Natural killer cell (primary cell): ENCODE results near the gene DACT1. TPM values are rescaled to one million over a fixed set of nuclear protein-coding genes. Genes with fewer than 3 reads are reported as not detected.

Source experiments
- ATAC-seq, 3 donors: fragments of 150-1000 bp in 2 of 3; fragments of 200-7000 bp in 1 of 3; cut with Tn5 transposase; 1 replicate in 1 of 3; 2 replicates in 2 of 3; pipeline ENCODE4 v1.10.0; 2021; ENCODE audit warnings: mild to moderate bottlenecking in 2 of 3, moderate library complexity in 2 of 3
- DNase-seq, 2 donors: peaks; one replicate each; pipeline versions ENCODE4 v3.0.0 to v3.0.0-alpha.2; 2013 to 2021; ENCODE audit warnings: mixed read lengths in 1 of 2
- H3K27ac ChIP-seq: one replicate; pipeline ENCODE4 v1.5.1; 2013; ENCODE audit warnings: mild to moderate bottlenecking, low read length
- H3K27me3 ChIP-seq: one replicate; pipeline ENCODE4 v1.6.1; 2013; ENCODE audit warnings: low read length; ENCODE audit not compliant: control insufficient read depth, insufficient read depth
- H3K36me3 ChIP-seq: one replicate; pipeline ENCODE4 v1.6.1; 2013; ENCODE audit warnings: low read length; ENCODE audit not compliant: control insufficient read depth, insufficient read depth
- H3K4me1 ChIP-seq: one replicate; pipeline ENCODE4 v1.6.1; 2013; ENCODE audit warnings: low read length; ENCODE audit not compliant: control insufficient read depth, insufficient read depth
- H3K4me3 ChIP-seq: one replicate; pipeline ENCODE4 v1.5.1; 2013; ENCODE audit warnings: low read length
- H3K9me3 ChIP-seq: one replicate; pipeline ENCODE4 v1.6.1; 2013; ENCODE audit warnings: low read length; ENCODE audit not compliant: control insufficient read depth, insufficient read depth
- H3K27ac Mint-ChIP-seq, 2 donors: one replicate each; pipeline ENCODE4 v1.8.0; 2022; ENCODE audit warnings: mild to moderate bottlenecking in 2 of 2, mixed read lengths in 2 of 2, moderate library complexity in 1 of 2
- H3K27me3 Mint-ChIP-seq, 2 donors: one replicate each; pipeline ENCODE4 v1.8.0; 2022; ENCODE audit warnings: low read depth in 2 of 2, mixed read lengths in 2 of 2
- H3K36me3 Mint-ChIP-seq: one replicate; pipeline ENCODE4 v1.8.0; 2022; ENCODE audit warnings: mixed read lengths
- H3K4me1 Mint-ChIP-seq, 2 donors: one replicate each; pipeline ENCODE4 v1.8.0; 2022; ENCODE audit warnings: mixed read lengths in 2 of 2
- H3K4me3 Mint-ChIP-seq: one replicate; pipeline ENCODE4 v1.8.0; 2022; ENCODE audit warnings: mild to moderate bottlenecking, moderate library complexity, mixed read lengths
- H3K9me3 Mint-ChIP-seq, 2 donors: one replicate each; pipeline ENCODE4 v1.8.0; 2022; ENCODE audit warnings: mixed read lengths in 2 of 2
- WGBS: methylation state at CpG from one replicate; pipeline ENCODE4 v1.1.7; 2013; ENCODE audit warnings: missing lambda C conversion rate; ENCODE audit not compliant: insufficient coverage; 5-methylcytosine and 5-hydroxymethylcytosine counted together
- intact Hi-C: fragments of 100-400 bp; cut with micrococcal nuclease; formaldehyde crosslinking; loops from one replicate; pipeline ENCODE4 v1.14.2; 2022
- total RNA-seq, 4 donors: library from RNA; stranded (reverse); fragments of 120-200 nt in 1 of 4; gene quantifications; one replicate each; pipeline versions ENCODE4 v1.2.3 to v1.2.4, GENCODE V29; 2013 to 2022
- TF ChIP-seq, protein P1 (sequence below): fragments of 200-600 bp; IDR thresholded peaks from one replicate; pipeline ENCODE4 v1.8.0; 2022; ENCODE audit warnings: antibody characterized with exemption

The DACT1 gene
- total RNA-seq, 3 donors from 2014 or later (not counting 1 experiment from before 2014, with no cell fraction given): 0.20 to 0.45 (median 0.33) TPM

DNA sequence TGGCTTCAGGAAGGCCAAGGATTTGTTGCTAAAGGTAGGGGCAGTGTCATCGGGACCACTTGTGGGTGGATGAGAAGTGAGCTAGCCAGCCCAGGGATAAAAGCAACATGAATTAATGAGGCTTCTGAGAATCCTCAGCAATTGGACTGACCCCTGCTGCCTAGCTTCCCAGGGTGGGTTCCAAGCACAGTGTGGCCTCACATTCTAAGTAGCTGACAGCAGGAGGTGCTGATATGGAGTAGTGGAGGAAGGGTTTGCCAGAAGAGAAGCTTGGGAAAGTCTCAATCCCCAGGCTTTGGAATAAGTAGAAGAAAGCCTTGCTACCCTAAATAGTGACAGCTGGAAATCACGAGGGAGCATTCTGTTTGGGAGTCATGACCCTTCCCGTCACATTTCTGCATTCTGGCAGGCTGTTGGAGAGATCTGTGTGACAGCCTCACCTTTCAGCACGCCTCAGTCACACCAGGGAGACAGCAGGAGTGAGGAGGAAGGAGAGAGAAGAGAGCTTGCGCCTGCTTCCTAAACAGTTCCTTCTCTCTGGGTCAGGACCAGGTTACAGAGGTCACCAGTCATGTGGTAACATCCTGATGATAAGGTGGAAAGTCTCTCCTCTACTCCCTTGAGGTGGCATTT, 31.2 kb downstream of the DACT1 start:
- WGBS: 81% methylated on average over 5 of the region's 5 CpGs
- peaks cover 2 to 29% of the 10 kb centered on the region in 2 donors for H3K27me3 Mint-ChIP-seq
- no peak overlapping the region for H3K4me3 ChIP-seq
- TF ChIP-seq, protein P1, sequence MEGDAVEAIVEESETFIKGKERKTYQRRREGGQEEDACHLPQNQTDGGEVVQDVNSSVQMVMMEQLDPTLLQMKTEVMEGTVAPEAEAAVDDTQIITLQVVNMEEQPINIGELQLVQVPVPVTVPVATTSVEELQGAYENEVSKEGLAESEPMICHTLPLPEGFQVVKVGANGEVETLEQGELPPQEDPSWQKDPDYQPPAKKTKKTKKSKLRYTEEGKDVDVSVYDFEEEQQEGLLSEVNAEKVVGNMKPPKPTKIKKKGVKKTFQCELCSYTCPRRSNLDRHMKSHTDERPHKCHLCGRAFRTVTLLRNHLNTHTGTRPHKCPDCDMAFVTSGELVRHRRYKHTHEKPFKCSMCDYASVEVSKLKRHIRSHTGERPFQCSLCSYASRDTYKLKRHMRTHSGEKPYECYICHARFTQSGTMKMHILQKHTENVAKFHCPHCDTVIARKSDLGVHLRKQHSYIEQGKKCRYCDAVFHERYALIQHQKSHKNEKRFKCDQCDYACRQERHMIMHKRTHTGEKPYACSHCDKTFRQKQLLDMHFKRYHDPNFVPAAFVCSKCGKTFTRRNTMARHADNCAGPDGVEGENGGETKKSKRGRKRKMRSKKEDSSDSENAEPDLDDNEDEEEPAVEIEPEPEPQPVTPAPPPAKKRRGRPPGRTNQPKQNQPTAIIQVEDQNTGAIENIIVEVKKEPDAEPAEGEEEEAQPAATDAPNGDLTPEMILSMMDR: no peak
- no peak overlapping the region for H3K27ac Mint-ChIP-seq
- no peak overlapping the region for H3K4me3 Mint-ChIP-seq
- no peaks in the 10 kb centered on the region for H3K4me1 ChIP-seq
- no peak for ATAC-seq
- intact Hi-C loops: no loop called here
- no peaks in the 10 kb centered on the region for H3K4me1 Mint-ChIP-seq
- H3K36me3 Mint-ChIP-seq: no peaks in the 10 kb centered on the region
- no peaks in the 10 kb centered on the region for H3K9me3 ChIP-seq
- no peak overlapping the region for H3K27ac ChIP-seq
- H3K27me3 ChIP-seq: no peaks in the 10 kb centered on the region
- H3K9me3 Mint-ChIP-seq: no peaks in the 10 kb centered on the region
- no peaks in the 10 kb centered on the region for H3K36me3 ChIP-seq
- no peak for DNase-seq

DNA sequence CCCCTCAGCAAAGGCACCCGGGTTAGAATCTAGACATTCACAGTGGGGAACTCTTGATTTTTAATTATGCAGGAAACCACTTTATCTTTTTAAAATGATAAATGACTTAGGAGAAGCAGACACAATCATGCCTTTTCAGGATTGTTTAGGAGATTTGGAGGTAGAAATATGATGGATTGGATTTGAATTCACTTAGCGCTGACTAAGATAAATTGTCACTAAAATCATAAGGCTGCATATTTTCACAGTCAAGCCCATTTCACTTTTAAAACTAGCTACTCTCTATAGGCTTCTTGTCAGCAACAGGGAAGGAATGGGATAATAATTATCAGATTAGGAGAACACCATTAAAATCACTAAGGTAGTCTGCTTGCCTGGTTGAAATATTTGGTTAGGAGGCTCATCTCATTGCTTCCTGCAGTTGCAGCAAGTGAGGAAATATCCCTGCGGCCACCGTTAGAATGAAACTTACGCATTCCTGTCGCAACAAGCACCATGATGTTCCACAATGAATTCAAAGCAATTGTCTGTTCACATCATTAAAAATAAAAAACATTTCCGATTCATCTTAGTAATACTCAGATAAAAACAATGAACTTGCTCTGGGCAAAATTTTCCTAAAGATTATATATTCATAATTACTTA, 31.9 kb downstream of the DACT1 start:
- Histone ChIP-seq H3K4me3 (no peak overlapping the region), H3K9me3 (no peaks in the 10 kb centered on the region), H3K36me3 (no peaks in the 10 kb centered on the region), H3K27me3 (no peaks in the 10 kb centered on the region), H3K27ac (no peak overlapping the region), H3K4me1 (no peaks in the 10 kb centered on the region)
- H3K27me3 Mint-ChIP-seq: peaks cover 2 to 22% of the 10 kb centered on the region in 2 donors
- DNase-seq (no peak), ATAC-seq (no peak)
- TF ChIP-seq, protein P1: no peak
- H3K36me3 Mint-ChIP-seq: no peaks in the 10 kb centered on the region
- H3K27ac Mint-ChIP-seq: no peak overlapping the region
- H3K4me3 Mint-ChIP-seq: no peak overlapping the region
- no peaks in the 10 kb centered on the region for H3K9me3 Mint-ChIP-seq
- no peaks in the 10 kb centered on the region for H3K4me1 Mint-ChIP-seq
- intact Hi-C loops: no loop called here
- WGBS: 80% methylated on average over 5 of the region's 7 CpGs

DNA sequence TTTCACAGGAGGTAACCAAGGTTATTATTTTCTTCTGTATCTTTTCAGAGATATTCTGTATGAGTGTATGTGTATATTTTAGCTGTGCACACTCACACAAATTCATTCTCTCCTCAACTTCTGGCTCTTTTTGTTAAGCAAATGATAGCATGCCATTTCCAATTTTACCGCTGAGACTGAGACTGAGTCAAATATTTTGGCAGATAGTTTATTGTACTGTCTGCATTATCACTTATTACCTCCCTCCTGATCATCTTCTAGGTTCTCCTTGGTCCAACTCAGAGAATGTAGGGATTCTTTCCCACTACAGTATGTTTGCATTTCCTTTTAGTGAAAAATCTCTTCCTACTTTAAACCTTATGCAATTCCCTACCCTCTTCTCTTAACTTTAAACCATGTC, 33.3 kb downstream of the DACT1 start:
- Mint-ChIP-seq H3K27ac (no peak overlapping the region), H3K27me3 (peaks cover 2 to 11% of the 10 kb centered on the region in 2 donors), H3K36me3 (no peaks in the 10 kb centered on the region), H3K4me3 (no peak overlapping the region), H3K9me3 (no peaks in the 10 kb centered on the region), H3K4me1 (no peaks in the 10 kb centered on the region)
- Histone ChIP-seq H3K4me1 (no peaks in the 10 kb centered on the region), H3K9me3 (no peaks in the 10 kb centered on the region), H3K27ac (no peak overlapping the region), H3K36me3 (no peaks in the 10 kb centered on the region), H3K4me3 (no peak overlapping the region), H3K27me3 (no peaks in the 10 kb centered on the region)
- intact Hi-C loops: no loop called here
- ATAC-seq: no peak
- WGBS: 100% methylated on average over 1 of the region's 1 CpG
- DNase-seq: no peak
- TF ChIP-seq, protein P1: no peak
